Endothelial cell of umbilical vein (primary cell): ENCODE results near the gene CHCHD2. TPM values are rescaled to one million over a fixed set of nuclear protein-coding genes. Genes with fewer than 3 reads are reported as not detected.

Experiments used
- BruUV-seq: library from RNA; stranded (reverse); fragments of 400-500 nt; replicated peaks from 2 replicates; lab custom pipeline; 2021; lab: Mats Ljungman, UMichigan
- CTCF ChIA-PET: fragments of 300-600, 350-600 bp; sonication (Branson Sonifier 250); formaldehyde crosslinking; loops from one replicate; lab custom pipeline; 2021; ENCODE audit warnings: antibody characterized with exemption, inconsistent platforms; lab: Charles Lee
- POLR2A ChIA-PET: fragments of 300-600, 350-600 bp; sonication (Branson Sonifier 250); formaldehyde crosslinking; loops from one replicate; lab custom pipeline; 2021; ENCODE audit warnings: antibody characterized with exemption, inconsistent platforms; lab: Charles Lee
- DNase-seq: peaks from one replicate; pipeline ENCODE4 v3.0.0-alpha.2; 2011; ENCODE audit warnings: low read depth, low spot score
- FAIRE-seq: peaks from 2 replicates; lab custom pipeline; 2011; peaks lifted over from hg19 to GRCh38; lab: Jason Lieb, UNC
- H2AFZ ChIP-seq: 2 replicates; pipeline ENCODE4 v1.6.0; 2012; ENCODE audit warnings: low read depth, low read length, control low read depth, inconsistent platforms
- H3K27ac ChIP-seq: 2 replicates; pipeline ENCODE4 v1.5.1; 2011; ENCODE audit warnings: low read depth, mild to moderate bottlenecking, control low read depth, low read length, moderate library complexity; ENCODE audit not compliant: insufficient read depth
- H3K27me3 ChIP-seq, 2 experiments: 2 replicates each; pipeline versions ENCODE4 v1.6.0 to v1.6.1; 2011; ENCODE audit warnings: low read length in 2 of 2, mixed read lengths in 1 of 2; ENCODE audit not compliant: control insufficient read depth in 2 of 2, insufficient read depth in 2 of 2
- H3K36me3 ChIP-seq, 2 experiments: 2 replicates in 1 of 2; 3 replicates in 1 of 2; pipeline ENCODE4 v1.5.1; 2011; ENCODE audit warnings: low read length in 2 of 2, mild to moderate bottlenecking in 1 of 2, moderate library complexity in 1 of 2; ENCODE audit not compliant: control insufficient read depth in 2 of 2, insufficient read depth in 2 of 2; ENCODE audit errors: extremely low read depth in 1 of 2
- H3K4me1 ChIP-seq: 3 replicates; pipeline ENCODE4 v1.5.1; 2011; ENCODE audit warnings: mild to moderate bottlenecking, low read length; ENCODE audit not compliant: control insufficient read depth, insufficient read depth; ENCODE audit errors: extremely low read depth
- H3K4me2 ChIP-seq: 2 replicates; pipeline ENCODE4 v1.6.1; 2011; ENCODE audit warnings: low read length, control low read depth, mixed read lengths; ENCODE audit not compliant: insufficient read depth
- H3K4me3 ChIP-seq, 3 experiments: fragments of 200-600 bp in 1 of 3; sonication (generic), shearing (Covaris generic) in 1 of 3; replicated peaks in 1 of 3; 2 replicates each; pipeline ENCODE4 v1.5.1; 2011 to 2016; ENCODE audit warnings: control low read depth in 3 of 3, low read length in 3 of 3, mild to moderate bottlenecking in 2 of 3, inconsistent platforms in 1 of 3, low read depth in 1 of 3, moderate library complexity in 1 of 3; ENCODE audit not compliant: insufficient read depth in 1 of 3
- H3K79me2 ChIP-seq: 2 replicates; pipeline ENCODE4 v1.6.0; 2012; ENCODE audit warnings: low read length, inconsistent platforms; ENCODE audit not compliant: control insufficient read depth, insufficient read depth
- H3K9ac ChIP-seq: replicated peaks from 2 replicates; pipeline ENCODE3; 2011; ENCODE audit warnings: low read length, control low read depth; ENCODE audit not compliant: insufficient read depth; ENCODE audit errors: extremely low read depth
- H3K9me1 ChIP-seq: replicated peaks from 3 replicates; pipeline ENCODE4 v1.6.0; 2011; ENCODE audit warnings: mild to moderate bottlenecking, low read length; ENCODE audit not compliant: control insufficient read depth, insufficient read depth; ENCODE audit errors: extremely low read depth
- H3K9me3 ChIP-seq: replicated peaks from 2 replicates; pipeline ENCODE4 v1.5.1; 2012; ENCODE audit warnings: low read length, inconsistent platforms; ENCODE audit not compliant: control insufficient read depth, insufficient read depth
- H4K20me1 ChIP-seq: replicated peaks from 2 replicates; pipeline ENCODE3; 2011; ENCODE audit warnings: mild to moderate bottlenecking, low read length; ENCODE audit not compliant: control insufficient read depth, insufficient read depth; ENCODE audit errors: extremely low read depth
- CTCF ChIP-seq, 2 donors: IDR thresholded peaks; 1 replicate in 1 of 2; 2 replicates in 1 of 2; pipeline ENCODE4 v1.5.1; 2011; ENCODE audit warnings: low read length in 2 of 2, mild to moderate bottlenecking in 2 of 2, moderate library complexity in 2 of 2, control low read depth in 1 of 2, inconsistent platforms in 1 of 2, low read depth in 1 of 2; ENCODE audit not compliant: insufficient read depth in 1 of 2; ENCODE audit errors: extremely low read depth in 1 of 2
- FOS ChIP-seq: IDR thresholded peaks from 2 replicates; pipeline ENCODE4 v1.6.1; 2011; ENCODE audit warnings: mild to moderate bottlenecking, low read length, moderate library complexity, borderline replicate concordance; ENCODE audit not compliant: insufficient read depth
- JUN ChIP-seq: IDR thresholded peaks from 2 replicates; pipeline ENCODE4 v1.6.1; 2011; ENCODE audit warnings: borderline replicate concordance, low read depth; ENCODE audit not compliant: insufficient read length, insufficient read depth
- MAX ChIP-seq: IDR thresholded peaks from 2 replicates; pipeline ENCODE4 v1.6.1; 2011; ENCODE audit not compliant: insufficient read depth, insufficient read length
- MYC ChIP-seq: IDR thresholded peaks from one replicate; pipeline ENCODE4 v1.6.1; 2011; ENCODE audit warnings: mild to moderate bottlenecking, low read depth, low read length
- POLR2A ChIP-seq: IDR thresholded peaks from 2 replicates; pipeline ENCODE4 v1.6.1; 2012; ENCODE audit warnings: low read depth, mild to moderate bottlenecking, control low read depth, low read length
- POLR2AphosphoS5 ChIP-seq: IDR thresholded peaks from 2 replicates; pipeline ENCODE4 v1.6.1; 2012; ENCODE audit warnings: low read depth, mild to moderate bottlenecking, control low read depth, low read length, moderate library complexity; ENCODE audit not compliant: insufficient read depth
- dilution Hi-C: fragments of 300-500 bp; cut with MboI; formaldehyde crosslinking; loops from one replicate; pipeline ENCODE4 v1.15.0; 2019; ENCODE audit warnings: low sequenced_read_pairs; ENCODE audit not compliant: extremely low pct_ligation_motif_present
- intact Hi-C: fragments of 100-400 bp; cut with micrococcal nuclease; formaldehyde crosslinking; loops from one replicate; pipeline ENCODE4 v1.10.0; 2022
- polyA plus RNA-seq, 4 experiments: library from polyadenylated mRNA; depleted of rRNA in 3 of 4; stranded (reverse) in 3 of 4; unstranded in 1 of 4; fragments of >200 nt; gene quantifications; 2 replicates each; pipeline versions ENCODE4 v1.2.1 to v1.2.3, GENCODE V29; 2011 to 2012; ENCODE audit warnings: missing spikeins in 1 of 4
- total RNA-seq: library from RNA; stranded (reverse); gene quantifications from 2 replicates; pipeline ENCODE4 v1.2.3, GENCODE V29; 2021

CHCHD2 gene
- total and polyA plus RNA-seq, 2 donors (not counting 3 experiments of a cell fraction or from before 2014, with no cell fraction given) = 368 to 616 TPM

- CTCF ChIA-PET = no interaction called here
- dilution Hi-C loops = no loop called here
- BruUV-seq = no TSS peak
Observed at GRCh38 chr7:56124981-56125380, 18.7 kb upstream of the CHCHD2 start.

GRCh38 chr7:56121440-56121839, 15.2 kb upstream of the CHCHD2 start:
- Histone ChIP-seq H3K27me3 (peaks cover 0 to 2% of the 10 kb centered on the region in 2 experiments), H3K9ac (no peak overlapping the region), H2AFZ (no peak overlapping the region), H4K20me1 (no peaks in the 10 kb centered on the region), H3K79me2 (no peaks in the 10 kb centered on the region), H3K4me1 (no peaks in the 10 kb centered on the region), H3K9me3 (no peaks in the 10 kb centered on the region), H3K4me2 (no peak overlapping the region), H3K27ac (no peak overlapping the region), H3K9me1 (no peaks in the 10 kb centered on the region), H3K36me3 (no peaks in the 10 kb centered on the region), H3K4me3 (no peak overlapping the region)
- POLR2A ChIA-PET = no interaction called here
- dilution Hi-C loops = no loop called here
- CTCF ChIA-PET = no interaction called here
- DNase-seq (no peak), FAIRE-seq (no peak)
- BruUV-seq = no TSS peak
- TF ChIP-seq CTCF (IDR thresholded peaks at IDR 0.05; ENCODE audit: extremely low read depth in 1 of 2, insufficient read depth in 1 of 2, low read depth in 1 of 2, low read length in 2 of 2) (no peak), JUN (no peak), MYC (no peak), FOS (no peak)
- intact Hi-C loops = no loop called here

More at GRCh38 chr7:56124981-56125380, 18.7 kb upstream of the CHCHD2 start:
- Histone ChIP-seq H3K4me3 (no peak overlapping the region), H3K27me3 (no peaks in the 10 kb centered on the region), H3K79me2 (no peaks in the 10 kb centered on the region), H3K4me1 (no peaks in the 10 kb centered on the region), H3K36me3 (no peaks in the 10 kb centered on the region), H3K27ac (no peak overlapping the region), H3K9me3 (no peaks in the 10 kb centered on the region), H3K4me2 (no peak overlapping the region), H3K9ac (no peak overlapping the region), H3K9me1 (no peaks in the 10 kb centered on the region), H4K20me1 (no peaks in the 10 kb centered on the region), H2AFZ (no peak overlapping the region)
- no peak for TF ChIP-seq MAX
- TF ChIP-seq JUN = no peak
- TF ChIP-seq POLR2A = no peak
- no peak for TF ChIP-seq FOS
- no peak for TF ChIP-seq POLR2AphosphoS5
- no peak for TF ChIP-seq MYC
- FAIRE-seq (no peak), DNase-seq (no peak)
- intact Hi-C loops = no loop called here
- POLR2A ChIA-PET = no interaction called here
